ENCODE results near the gene GPATCH2. TPM values are rescaled to one million over a fixed set of nuclear protein-coding genes. Genes with fewer than 3 reads are reported as not detected.
"Not testable (repeated sequence)": the region's sequence is repeated elsewhere in the genome, so short reads cannot be mapped to it uniquely, and the experiment has no call there.

The GPATCH2 gene
- total RNA-seq, 1 donor from 2014 or later, result 28.0 TPM

DNA sequence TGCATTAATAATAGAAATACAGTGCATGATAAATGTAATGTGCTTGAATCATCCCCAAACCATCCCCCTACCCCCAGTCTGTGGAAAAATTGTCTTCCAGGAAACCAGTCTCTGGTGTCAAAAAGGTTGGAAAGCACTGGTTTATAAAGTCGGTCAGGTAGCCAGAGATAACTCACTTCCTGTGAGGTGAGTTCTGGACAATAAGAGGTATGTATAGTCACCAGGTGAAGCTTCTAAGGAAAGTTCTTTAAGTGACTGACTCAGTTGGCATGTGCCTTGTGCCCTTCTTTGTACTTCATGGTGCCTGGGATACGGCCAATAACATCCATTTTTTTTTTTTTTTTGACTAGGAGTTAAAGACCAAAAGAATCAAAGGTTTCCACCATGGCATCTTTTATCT is 103.7 kb downstream of the GPATCH2 start:
- H3K9me3 Mint-ChIP-seq (ENCODE audit: low read depth), result peaks cover 5% of the 10 kb centered on the region
- TF ChIP-seq, protein P1, sequence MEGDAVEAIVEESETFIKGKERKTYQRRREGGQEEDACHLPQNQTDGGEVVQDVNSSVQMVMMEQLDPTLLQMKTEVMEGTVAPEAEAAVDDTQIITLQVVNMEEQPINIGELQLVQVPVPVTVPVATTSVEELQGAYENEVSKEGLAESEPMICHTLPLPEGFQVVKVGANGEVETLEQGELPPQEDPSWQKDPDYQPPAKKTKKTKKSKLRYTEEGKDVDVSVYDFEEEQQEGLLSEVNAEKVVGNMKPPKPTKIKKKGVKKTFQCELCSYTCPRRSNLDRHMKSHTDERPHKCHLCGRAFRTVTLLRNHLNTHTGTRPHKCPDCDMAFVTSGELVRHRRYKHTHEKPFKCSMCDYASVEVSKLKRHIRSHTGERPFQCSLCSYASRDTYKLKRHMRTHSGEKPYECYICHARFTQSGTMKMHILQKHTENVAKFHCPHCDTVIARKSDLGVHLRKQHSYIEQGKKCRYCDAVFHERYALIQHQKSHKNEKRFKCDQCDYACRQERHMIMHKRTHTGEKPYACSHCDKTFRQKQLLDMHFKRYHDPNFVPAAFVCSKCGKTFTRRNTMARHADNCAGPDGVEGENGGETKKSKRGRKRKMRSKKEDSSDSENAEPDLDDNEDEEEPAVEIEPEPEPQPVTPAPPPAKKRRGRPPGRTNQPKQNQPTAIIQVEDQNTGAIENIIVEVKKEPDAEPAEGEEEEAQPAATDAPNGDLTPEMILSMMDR (IDR thresholded peaks at IDR 0.05; ENCODE audit: unreplicated experiment), result no peak
- H3K4me3 Mint-ChIP-seq (ENCODE audit: low read depth), result no peak overlapping the region
- H3K27me3 Mint-ChIP-seq, result no peaks in the 10 kb centered on the region
- no peak overlapping the region for H3K27ac Mint-ChIP-seq
- H3K36me3 Mint-ChIP-seq (ENCODE audit: insufficient read depth), result peaks cover 24% of the 10 kb centered on the region
- H3K4me1 Mint-ChIP-seq (ENCODE audit: low read depth), result peaks cover 3% of the 10 kb centered on the region
- no peak for DNase-seq (ENCODE audit: low spot score, unreplicated experiment)

DNA sequence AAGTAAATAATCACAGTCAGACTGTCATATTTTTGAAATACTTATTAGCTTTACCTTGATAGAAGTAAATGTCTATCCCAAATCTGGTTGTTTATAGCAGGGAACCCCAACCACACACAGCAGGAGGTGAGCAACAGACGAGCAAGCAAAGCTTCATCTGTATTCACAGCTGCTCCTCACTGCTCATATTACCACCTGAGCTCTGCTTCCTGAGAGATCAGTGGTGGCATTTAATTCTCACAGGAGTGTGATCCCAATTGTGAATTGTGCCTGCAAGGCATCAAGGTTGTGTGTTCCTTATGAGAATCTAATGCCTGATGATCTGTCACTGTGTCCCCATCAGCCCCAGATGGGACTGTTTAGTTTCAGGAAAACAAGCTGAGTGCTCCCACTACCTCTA is 104.3 kb downstream of the GPATCH2 start:
- Mint-ChIP-seq H3K4me1 (ENCODE audit: low read depth) (peaks cover under 1% of the 10 kb centered on the region), H3K4me3 (ENCODE audit: low read depth) (no peak overlapping the region), H3K27me3 (no peaks in the 10 kb centered on the region), H3K9me3 (ENCODE audit: low read depth) (peaks cover 5% of the 10 kb centered on the region), H3K36me3 (ENCODE audit: insufficient read depth) (peaks cover 24% of the 10 kb centered on the region), H3K27ac (no peak overlapping the region)
- no peak for DNase-seq (ENCODE audit: low spot score, unreplicated experiment)
- TF ChIP-seq, protein P1 (IDR thresholded peaks at IDR 0.05; ENCODE audit: unreplicated experiment), result no peak

DNA sequence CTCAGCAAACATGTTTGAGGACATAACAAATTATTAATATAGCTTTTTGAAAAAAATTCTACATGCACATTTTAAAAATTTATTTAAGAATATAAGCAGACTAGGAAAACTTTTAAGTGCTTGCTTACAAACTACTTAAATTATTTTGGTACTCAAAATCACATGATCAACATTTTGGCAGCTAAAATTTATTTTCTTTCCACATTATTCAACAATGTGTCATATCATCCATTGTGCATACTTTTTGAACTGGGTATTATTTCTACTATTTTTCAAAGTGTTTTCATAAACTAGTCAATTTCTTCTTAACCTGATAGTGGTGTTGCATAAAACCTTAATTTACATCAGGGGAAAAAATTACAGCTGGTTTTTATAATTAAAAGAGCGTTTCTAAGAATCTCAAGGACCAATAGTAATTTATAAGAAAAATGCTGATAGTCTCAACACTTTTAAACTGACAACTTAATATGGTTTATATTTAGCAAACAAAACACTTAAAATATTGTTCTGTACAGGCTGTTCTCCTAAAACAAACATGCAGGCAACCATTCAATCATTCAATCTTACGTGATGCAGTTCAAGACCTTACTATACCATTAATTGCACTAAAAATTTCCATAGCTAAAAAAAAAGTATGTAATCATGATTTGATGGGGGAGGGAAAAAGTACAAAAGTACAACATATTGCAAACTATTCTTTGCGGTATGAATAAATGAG is 105.0 kb downstream of the GPATCH2 start:
- peaks cover 5% of the 10 kb centered on the region for H3K9me3 Mint-ChIP-seq (ENCODE audit: low read depth)
- DNase-seq (ENCODE audit: low spot score, unreplicated experiment), result no peak
- H3K36me3 Mint-ChIP-seq (ENCODE audit: insufficient read depth), result peaks cover 24% of the 10 kb centered on the region
- TF ChIP-seq, protein P1 (IDR thresholded peaks at IDR 0.05; ENCODE audit: unreplicated experiment), result no peak
- H3K4me1 Mint-ChIP-seq (ENCODE audit: low read depth), result peaks cover 4% of the 10 kb centered on the region
- no peak overlapping the region for H3K4me3 Mint-ChIP-seq (ENCODE audit: low read depth)
- H3K27ac Mint-ChIP-seq, result no peak overlapping the region
- no peaks in the 10 kb centered on the region for H3K27me3 Mint-ChIP-seq

DNA sequence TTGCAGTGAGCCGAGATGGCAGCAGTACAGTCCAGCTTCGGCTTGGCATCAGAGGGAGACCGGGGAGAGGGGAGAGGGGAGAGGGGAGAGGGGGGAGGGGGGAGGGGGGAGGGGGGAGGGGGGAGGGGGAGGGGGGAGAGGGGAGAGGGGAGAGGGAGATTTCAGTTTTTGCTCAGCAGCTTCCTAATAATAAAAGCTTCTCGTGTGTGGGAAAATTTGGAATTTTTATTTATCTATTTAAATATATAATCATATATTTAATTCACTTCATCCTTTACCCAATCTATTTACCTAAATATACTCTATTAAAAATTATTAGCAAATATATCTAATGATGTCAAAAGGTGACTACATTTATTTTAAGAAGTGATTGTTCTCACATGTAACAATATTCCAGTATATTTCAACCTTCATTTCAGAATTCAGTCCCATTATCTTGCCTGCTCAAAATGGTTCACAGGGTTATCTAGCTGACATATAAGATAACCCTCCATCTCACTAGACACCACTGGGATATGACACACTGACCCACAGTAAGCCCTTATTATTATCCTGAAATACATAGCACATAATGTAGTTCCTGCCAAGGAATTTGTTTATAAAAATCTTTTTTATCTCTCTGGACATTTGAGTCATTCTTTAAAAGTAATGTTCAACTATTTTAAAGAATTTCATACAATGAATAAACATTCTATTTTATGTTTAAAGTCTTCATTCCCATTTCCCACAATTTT is 105.9 kb downstream of the GPATCH2 start:
- Mint-ChIP-seq H3K9me3 (ENCODE audit: low read depth) (peaks cover 5% of the 10 kb centered on the region), H3K27me3 (no peaks in the 10 kb centered on the region), H3K4me1 (ENCODE audit: low read depth) (peaks cover 4% of the 10 kb centered on the region), H3K36me3 (ENCODE audit: insufficient read depth) (peaks cover 24% of the 10 kb centered on the region), H3K4me3 (ENCODE audit: low read depth) (no peak overlapping the region), H3K27ac (no peak overlapping the region)
- TF ChIP-seq, protein P1 (IDR thresholded peaks at IDR 0.05; ENCODE audit: unreplicated experiment), result no peak
- DNase-seq (ENCODE audit: low spot score, unreplicated experiment), result no peak

DNA sequence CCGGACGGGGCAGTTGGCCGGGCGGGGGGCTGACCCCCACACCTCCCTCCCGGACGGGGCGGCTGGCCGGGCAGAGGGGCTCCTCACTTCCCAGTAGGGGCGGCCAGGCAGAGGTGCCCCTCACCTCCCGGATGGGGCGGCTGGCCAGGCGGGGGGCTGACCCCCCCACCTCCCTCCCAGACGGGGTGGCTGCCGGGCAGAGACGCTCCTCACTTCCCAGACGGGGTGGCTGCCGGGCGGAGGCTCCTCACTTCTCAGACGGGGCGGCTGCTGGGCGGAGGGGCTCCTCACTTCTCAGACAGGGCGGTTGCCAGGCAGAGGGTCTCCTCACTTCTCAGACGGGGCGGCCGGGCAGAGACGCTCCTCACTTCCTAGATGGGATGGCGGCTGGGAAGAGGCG is 107.0 kb downstream of the GPATCH2 start:
- not testable (repeated sequence) for H3K27ac Mint-ChIP-seq; H3K27me3 Mint-ChIP-seq; H3K4me3 Mint-ChIP-seq (ENCODE audit: low read depth); H3K4me1 Mint-ChIP-seq (ENCODE audit: low read depth); H3K9me3 Mint-ChIP-seq (ENCODE audit: low read depth); DNase-seq (ENCODE audit: low spot score, unreplicated experiment)
- H3K36me3 Mint-ChIP-seq (ENCODE audit: insufficient read depth), result peaks cover 16% of the 10 kb centered on the region

Measured in progenitor cell of endocrine pancreas (in vitro differentiated cells).